ENCODE data around the gene ITGA1. TPM values are rescaled to one million over a fixed set of nuclear protein-coding genes. Genes with fewer than 3 reads are reported as not detected.

Gene ITGA1
- total RNA-seq, 1 experiment from 2014 or later: 26.4 TPM

DNA sequence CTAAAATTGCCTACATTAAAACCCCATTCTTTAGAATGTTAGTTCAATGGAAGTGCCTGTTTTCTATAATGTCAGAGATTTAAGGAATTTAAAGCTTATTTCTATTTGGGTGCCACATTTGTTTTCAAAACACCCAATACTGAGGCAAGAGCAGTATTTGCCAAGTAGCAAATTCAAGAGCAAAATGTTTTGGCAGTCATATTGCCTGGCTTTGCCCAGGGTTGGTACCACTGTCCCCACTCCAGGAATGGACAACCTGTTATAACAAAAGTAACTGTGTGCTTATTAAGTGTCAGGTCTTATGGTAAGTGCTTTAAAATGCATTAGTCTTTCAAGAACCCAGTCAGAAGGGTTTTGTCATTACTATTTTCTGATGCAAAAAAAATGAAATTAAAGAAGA, 19.3 kb downstream of the ITGA1 start:
- ChIA-PET POLR2A (no interaction called here), CTCF (no interaction called here)
- intact Hi-C loops (cut with micrococcal nuclease; ENCODE audit: unreplicated experiment): no loop called here

DNA sequence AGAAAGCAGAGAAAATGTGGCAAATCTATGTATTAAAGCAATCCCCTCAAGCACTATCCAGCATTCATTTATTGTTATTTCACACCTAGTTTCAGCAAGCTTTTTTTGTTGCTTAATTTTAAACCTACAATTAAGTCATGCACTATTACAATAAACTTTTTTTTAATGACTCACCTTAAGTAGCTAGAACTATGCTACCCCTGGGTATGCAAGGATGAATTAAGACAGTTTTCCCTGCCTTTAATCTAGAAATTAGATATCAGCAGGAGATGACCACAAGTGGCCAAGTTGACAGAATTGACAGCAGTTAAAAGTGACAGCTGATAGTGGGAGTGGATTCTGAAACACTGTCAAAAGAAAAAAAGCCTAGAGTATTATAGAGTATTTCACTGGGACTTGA, 20.0 kb downstream of the ITGA1 start:
- DNase-seq: no peak
- no peak overlapping the region for H3K27ac Mint-ChIP-seq (ENCODE audit: unreplicated experiment)
- no peaks in the 10 kb centered on the region for H3K9me3 Mint-ChIP-seq (ENCODE audit: unreplicated experiment)
- Histone ChIP-seq H3K36me3 (ENCODE audit: control insufficient read depth, insufficient read depth, low read length) (no peaks in the 10 kb centered on the region), H3K9me3 (no peaks in the 10 kb centered on the region), H3K4me3 (ENCODE audit: low read depth, low read length) (no peak overlapping the region), H3K4me1 (peaks cover 22% of the 10 kb centered on the region), H3K27me3 (replicated peaks; ENCODE audit: control insufficient read depth, insufficient read depth, low read length) (no peaks in the 10 kb centered on the region)
- H3K27me3 Mint-ChIP-seq (ENCODE audit: insufficient read depth, unreplicated experiment): no peaks in the 10 kb centered on the region
- intact Hi-C loops (cut with micrococcal nuclease; ENCODE audit: unreplicated experiment): no loop called here
- ChIA-PET CTCF (no interaction called here), POLR2A (no interaction called here)
- TF ChIP-seq, protein P1, sequence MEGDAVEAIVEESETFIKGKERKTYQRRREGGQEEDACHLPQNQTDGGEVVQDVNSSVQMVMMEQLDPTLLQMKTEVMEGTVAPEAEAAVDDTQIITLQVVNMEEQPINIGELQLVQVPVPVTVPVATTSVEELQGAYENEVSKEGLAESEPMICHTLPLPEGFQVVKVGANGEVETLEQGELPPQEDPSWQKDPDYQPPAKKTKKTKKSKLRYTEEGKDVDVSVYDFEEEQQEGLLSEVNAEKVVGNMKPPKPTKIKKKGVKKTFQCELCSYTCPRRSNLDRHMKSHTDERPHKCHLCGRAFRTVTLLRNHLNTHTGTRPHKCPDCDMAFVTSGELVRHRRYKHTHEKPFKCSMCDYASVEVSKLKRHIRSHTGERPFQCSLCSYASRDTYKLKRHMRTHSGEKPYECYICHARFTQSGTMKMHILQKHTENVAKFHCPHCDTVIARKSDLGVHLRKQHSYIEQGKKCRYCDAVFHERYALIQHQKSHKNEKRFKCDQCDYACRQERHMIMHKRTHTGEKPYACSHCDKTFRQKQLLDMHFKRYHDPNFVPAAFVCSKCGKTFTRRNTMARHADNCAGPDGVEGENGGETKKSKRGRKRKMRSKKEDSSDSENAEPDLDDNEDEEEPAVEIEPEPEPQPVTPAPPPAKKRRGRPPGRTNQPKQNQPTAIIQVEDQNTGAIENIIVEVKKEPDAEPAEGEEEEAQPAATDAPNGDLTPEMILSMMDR (IDR thresholded peaks at IDR 0.05; ENCODE audit: insufficient read depth in 1 of 2, low read depth in 1 of 2, low read length in 1 of 2, severe bottlenecking in 1 of 2, unreplicated experiment in 1 of 2): no peak
- peaks cover 13% of the 10 kb centered on the region for H3K36me3 Mint-ChIP-seq (ENCODE audit: insufficient read depth, unreplicated experiment)
- H3K4me3 Mint-ChIP-seq (ENCODE audit: unreplicated experiment): no peak overlapping the region
- H3K4me1 Mint-ChIP-seq (ENCODE audit: low read depth, unreplicated experiment): peaks cover 17% of the 10 kb centered on the region
- BruUV-seq (replicated peaks): no TSS peak

More for the DNA sequence above, 19.3 kb downstream of the ITGA1 start:
- Histone ChIP-seq H3K36me3 (ENCODE audit: control insufficient read depth, insufficient read depth, low read length) (no peaks in the 10 kb centered on the region), H3K9me3 (no peaks in the 10 kb centered on the region), H3K27me3 (replicated peaks; ENCODE audit: control insufficient read depth, insufficient read depth, low read length) (no peaks in the 10 kb centered on the region), H3K4me1 (peaks cover 22% of the 10 kb centered on the region), H3K4me3 (ENCODE audit: low read depth, low read length) (no peak overlapping the region)
- Mint-ChIP-seq H3K9me3 (ENCODE audit: unreplicated experiment) (no peaks in the 10 kb centered on the region), H3K4me1 (ENCODE audit: low read depth, unreplicated experiment) (peaks cover 17% of the 10 kb centered on the region), H3K27me3 (ENCODE audit: insufficient read depth, unreplicated experiment) (no peaks in the 10 kb centered on the region), H3K27ac (ENCODE audit: unreplicated experiment) (no peak overlapping the region), H3K36me3 (ENCODE audit: insufficient read depth, unreplicated experiment) (peaks cover 13% of the 10 kb centered on the region), H3K4me3 (ENCODE audit: unreplicated experiment) (no peak overlapping the region)
- TF ChIP-seq, protein P1 (IDR thresholded peaks at IDR 0.05; ENCODE audit: insufficient read depth in 1 of 2, low read depth in 1 of 2, low read length in 1 of 2, severe bottlenecking in 1 of 2, unreplicated experiment in 1 of 2): no peak
- no peak for DNase-seq
- no TSS peak for BruUV-seq (replicated peaks)

DNA sequence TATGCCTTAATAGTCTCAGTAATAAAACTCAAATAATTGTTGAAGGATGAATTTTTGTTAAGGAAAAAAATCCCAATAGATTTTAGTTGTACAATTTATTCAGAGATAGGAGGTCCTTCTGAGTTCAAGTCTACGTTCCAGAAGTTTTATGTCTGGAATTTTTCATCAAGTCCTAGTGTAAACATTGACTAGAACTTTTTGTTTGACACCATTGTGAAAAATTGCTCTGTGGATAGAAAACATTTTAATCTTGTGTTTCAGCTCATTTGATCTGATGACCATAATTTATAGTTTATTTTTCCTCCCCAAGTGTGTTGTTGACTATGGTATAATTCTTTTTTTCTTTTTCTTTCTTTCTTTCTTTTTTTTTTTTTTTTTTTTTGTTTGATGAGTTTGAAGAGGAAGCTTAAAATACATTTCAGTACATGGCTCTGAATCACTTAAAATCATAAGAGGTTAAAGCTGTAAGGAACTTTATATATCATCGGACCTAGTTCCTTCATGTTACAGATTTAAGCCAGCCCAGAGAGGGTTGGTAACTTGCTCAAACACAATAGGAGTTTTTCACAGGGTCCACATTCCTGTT, 20.7 kb downstream of the ITGA1 start:
- no peak for DNase-seq
- H3K4me3 Mint-ChIP-seq (ENCODE audit: unreplicated experiment): no peak overlapping the region
- no TSS peak for BruUV-seq (replicated peaks)
- intact Hi-C loops (cut with micrococcal nuclease; ENCODE audit: unreplicated experiment): no loop called here
- POLR2A ChIA-PET: interaction anchor here (0.6 kb wide), 1 partner anchor 18 kb away, joined by 4 read pairs; no protein-coding TSS in a partner anchor
- no peak overlapping the region for H3K27ac Mint-ChIP-seq (ENCODE audit: unreplicated experiment)
- Histone ChIP-seq H3K36me3 (ENCODE audit: control insufficient read depth, insufficient read depth, low read length) (no peaks in the 10 kb centered on the region), H3K4me1 (peaks cover 22% of the 10 kb centered on the region), H3K9me3 (no peaks in the 10 kb centered on the region), H3K27me3 (replicated peaks; ENCODE audit: control insufficient read depth, insufficient read depth, low read length) (no peaks in the 10 kb centered on the region), H3K4me3 (ENCODE audit: low read depth, low read length) (no peak overlapping the region)
- H3K27me3 Mint-ChIP-seq (ENCODE audit: insufficient read depth, unreplicated experiment): no peaks in the 10 kb centered on the region
- peaks cover 17% of the 10 kb centered on the region for H3K4me1 Mint-ChIP-seq (ENCODE audit: low read depth, unreplicated experiment)
- H3K36me3 Mint-ChIP-seq (ENCODE audit: insufficient read depth, unreplicated experiment): peaks cover 13% of the 10 kb centered on the region
- TF ChIP-seq, protein P1 (IDR thresholded peaks at IDR 0.05; ENCODE audit: insufficient read depth in 1 of 2, low read depth in 1 of 2, low read length in 1 of 2, severe bottlenecking in 1 of 2, unreplicated experiment in 1 of 2): no peak
- CTCF ChIA-PET: no interaction called here
- H3K9me3 Mint-ChIP-seq (ENCODE audit: unreplicated experiment): no peaks in the 10 kb centered on the region

Measured in Caco-2 (cell line).